ENCODE data around the gene APLF.

APLF gene

GRCh38 chr2:68467077-68467960, at the start of gene APLF, which contains the start of gene FBXO48:
Gene APLF (plus strand): TSS chr2:68467585. CDS start chr2:68467732, 147 bp downstream.
Gene FBXO48 (minus strand): TSS chr2:68467294. CDS start chr2:68465145, 2,149 bp downstream.
- no peaks in the 10 kb centered on the region for H4K20me1 ChIP-seq (ENCODE audit: insufficient read depth, low read length)
- H3K4me2 ChIP-seq (ENCODE audit: low read depth, low read length): peak within 1 kb of the TSS; percentile 80
- peak within 1 kb of the TSS; percentile 69; the same call in 1 of the 2 replicates for H3K27ac ChIP-seq (ENCODE audit: low read length)
- DNase-seq: peak; percentile 99
- H3K9me3 ChIP-seq (replicated peaks; ENCODE audit: insufficient read depth, low read length): no peaks in the 10 kb centered on the region
- H3K9me2 ChIP-seq (replicated peaks; ENCODE audit: insufficient read depth, low read length): no peaks in the 10 kb centered on the region
- peak within 1 kb of the TSS; percentile 87 for H3K4me3 ChIP-seq (ENCODE audit: low read length)
- no peak for TF ChIP-seq CTCF (IDR thresholded peaks at IDR 0.05; ENCODE audit: low read length)
- TF ChIP-seq EZH2 (optimal IDR thresholded peaks at IDR 0.05; ENCODE audit: low read depth, low read length): no peak
- TF ChIP-seq EZH2phosphoT487 (IDR thresholded peaks at IDR 0.05; ENCODE audit: low read length): no peak
- no peaks in the 10 kb centered on the region for H3K27me3 ChIP-seq (replicated peaks; ENCODE audit: insufficient read depth, low read length)
- peak within 1 kb of the TSS; percentile 86 for H2AFZ ChIP-seq (ENCODE audit: low read length)
- peak within 1 kb of the TSS; percentile 82 for H3K9ac ChIP-seq (ENCODE audit: low read length)
- H3F3A ChIP-seq (ENCODE audit: insufficient read depth, low read length): peaks cover 23% of the 10 kb centered on the region
- H3K36me3 ChIP-seq (replicated peaks; ENCODE audit: insufficient read depth, low read length): no peaks in the 10 kb centered on the region
- peaks cover 12% of the 10 kb centered on the region for H3K79me2 ChIP-seq (ENCODE audit: low read length)
- peaks cover 26% of the 10 kb centered on the region for H3K4me1 ChIP-seq (ENCODE audit: low read length)

GRCh38 chr2:68417926-68418325, 49.5 kb upstream of the APLF start:
- H3K9me3 ChIP-seq (replicated peaks; ENCODE audit: insufficient read depth, low read length): no peaks in the 10 kb centered on the region
- H3K27me3 ChIP-seq (replicated peaks; ENCODE audit: insufficient read depth, low read length): no peaks in the 10 kb centered on the region
- no peak overlapping the region for H3K27ac ChIP-seq (ENCODE audit: low read length)
- H3F3A ChIP-seq (ENCODE audit: insufficient read depth, low read length): 0 out of 2 replicates have a peak, but pooled peaks cover under 1% of the 10 kb centered on the region
- no peak for DNase-seq
- H3K4me3 ChIP-seq (ENCODE audit: low read length): no peak overlapping the region
- no peaks in the 10 kb centered on the region for H3K79me2 ChIP-seq (ENCODE audit: low read length)
- no peaks in the 10 kb centered on the region for H4K20me1 ChIP-seq (ENCODE audit: insufficient read depth, low read length)
- H3K4me1 ChIP-seq (ENCODE audit: low read length): peaks cover 35% of the 10 kb centered on the region
- no peaks in the 10 kb centered on the region for H3K36me3 ChIP-seq (replicated peaks; ENCODE audit: insufficient read depth, low read length)
- no peak overlapping the region for H3K9ac ChIP-seq (ENCODE audit: low read length)
- no peaks in the 10 kb centered on the region for H3K9me2 ChIP-seq (replicated peaks; ENCODE audit: insufficient read depth, low read length)
- H3K4me2 ChIP-seq (ENCODE audit: low read depth, low read length): no peak overlapping the region
- H2AFZ ChIP-seq (ENCODE audit: low read length): no peak overlapping the region
- no peak for TF ChIP-seq EZH2phosphoT487 (IDR thresholded peaks at IDR 0.05; ENCODE audit: low read length)
- no peak for TF ChIP-seq EZH2 (optimal IDR thresholded peaks at IDR 0.05; ENCODE audit: low read depth, low read length)
- TF ChIP-seq CTCF (IDR thresholded peaks at IDR 0.05; ENCODE audit: low read length): no peak

- DNase-seq: no peak
- Histone ChIP-seq H3K27me3 (replicated peaks; ENCODE audit: insufficient read depth, low read length) (no peaks in the 10 kb centered on the region), H3F3A (ENCODE audit: insufficient read depth, low read length) (0 out of 2 replicates have a peak, but pooled peaks cover under 1% of the 10 kb centered on the region), H4K20me1 (ENCODE audit: insufficient read depth, low read length) (no peaks in the 10 kb centered on the region), H3K79me2 (ENCODE audit: low read length) (no peaks in the 10 kb centered on the region), H3K4me3 (ENCODE audit: low read length) (no peak overlapping the region), H3K9me2 (replicated peaks; ENCODE audit: insufficient read depth, low read length) (no peaks in the 10 kb centered on the region), H3K4me1 (ENCODE audit: low read length) (peaks cover 33% of the 10 kb centered on the region), H3K27ac (ENCODE audit: low read length) (no peak overlapping the region), H3K36me3 (replicated peaks; ENCODE audit: insufficient read depth, low read length) (no peaks in the 10 kb centered on the region), H3K9ac (ENCODE audit: low read length) (no peak overlapping the region), H3K4me2 (ENCODE audit: low read depth, low read length) (no peak overlapping the region), H3K9me3 (replicated peaks; ENCODE audit: insufficient read depth, low read length) (no peaks in the 10 kb centered on the region), H2AFZ (ENCODE audit: low read length) (peak overlapping the region; percentile 7; the same call in 1 of the 2 replicates)
- TF ChIP-seq EZH2 (optimal IDR thresholded peaks at IDR 0.05; ENCODE audit: low read depth, low read length): no peak
- no peak for TF ChIP-seq CTCF (IDR thresholded peaks at IDR 0.05; ENCODE audit: low read length)
- TF ChIP-seq EZH2phosphoT487 (IDR thresholded peaks at IDR 0.05; ENCODE audit: low read length): no peak
Observed at GRCh38 chr2:68418419-68418818, 49.0 kb upstream of the APLF start.

All from MM.1S (cell line).